GM21447 (cell line): ENCODE results near the gene SLC39A8.
"Not testable (repeated sequence)": the region's sequence is repeated elsewhere in the genome, so short reads cannot be mapped to it uniquely, and the experiment has no call there.

Experiments used
- ATAC-seq: cut with Tn5 transposase; IDR thresholded peaks from one replicate; pipeline ENCODE4 v1.9.1; 2021; ENCODE audit not compliant: unreplicated experiment

SLC39A8 gene

DNA sequence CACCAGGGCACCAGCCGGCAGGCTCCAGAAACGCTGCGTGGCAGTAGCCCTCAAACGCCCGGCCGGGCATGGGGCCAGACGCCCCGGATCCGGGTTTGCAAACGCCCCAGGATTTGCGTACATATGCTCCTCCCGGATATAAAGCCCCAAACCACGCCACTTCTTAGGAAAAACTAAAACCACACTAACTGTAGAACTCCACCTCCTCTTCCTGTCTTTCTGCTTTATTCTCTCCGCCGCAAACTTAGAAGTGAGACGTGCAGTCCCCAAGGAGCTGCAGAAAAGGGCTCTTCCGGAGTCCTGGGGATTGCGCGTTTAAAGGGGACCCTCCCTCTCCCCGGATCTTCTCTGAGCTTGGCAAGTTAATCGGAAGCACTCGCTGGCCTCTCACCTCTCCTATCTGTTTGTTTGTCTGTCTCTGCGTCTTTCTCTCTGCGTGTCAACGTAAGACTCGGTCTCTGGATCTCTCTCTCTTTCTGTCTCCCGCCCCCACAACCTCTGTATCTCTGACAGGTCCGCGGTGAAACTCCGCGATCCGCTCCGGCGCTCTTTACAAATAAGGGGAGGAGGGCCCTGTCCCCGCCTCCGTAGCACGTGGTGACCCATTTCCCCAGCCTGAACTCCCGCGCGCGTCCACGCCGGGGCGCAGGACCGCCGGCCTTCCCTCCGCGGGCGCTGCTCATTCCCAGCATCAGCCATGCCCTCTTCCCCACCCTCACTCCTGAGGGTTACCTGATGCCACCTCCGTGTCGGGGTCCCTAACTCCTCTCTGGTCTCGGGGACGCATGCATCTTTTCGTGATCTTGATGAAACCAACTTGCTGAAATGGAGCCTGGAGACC lies at the start of gene SLC39A8:
Gene SLC39A8, minus strand, starts transcription at position 529 of the 841 bp plus-strand sequence. CDS start 820 bp downstream, outside the sequence.
- ATAC-seq = peak; percentile 83

DNA sequence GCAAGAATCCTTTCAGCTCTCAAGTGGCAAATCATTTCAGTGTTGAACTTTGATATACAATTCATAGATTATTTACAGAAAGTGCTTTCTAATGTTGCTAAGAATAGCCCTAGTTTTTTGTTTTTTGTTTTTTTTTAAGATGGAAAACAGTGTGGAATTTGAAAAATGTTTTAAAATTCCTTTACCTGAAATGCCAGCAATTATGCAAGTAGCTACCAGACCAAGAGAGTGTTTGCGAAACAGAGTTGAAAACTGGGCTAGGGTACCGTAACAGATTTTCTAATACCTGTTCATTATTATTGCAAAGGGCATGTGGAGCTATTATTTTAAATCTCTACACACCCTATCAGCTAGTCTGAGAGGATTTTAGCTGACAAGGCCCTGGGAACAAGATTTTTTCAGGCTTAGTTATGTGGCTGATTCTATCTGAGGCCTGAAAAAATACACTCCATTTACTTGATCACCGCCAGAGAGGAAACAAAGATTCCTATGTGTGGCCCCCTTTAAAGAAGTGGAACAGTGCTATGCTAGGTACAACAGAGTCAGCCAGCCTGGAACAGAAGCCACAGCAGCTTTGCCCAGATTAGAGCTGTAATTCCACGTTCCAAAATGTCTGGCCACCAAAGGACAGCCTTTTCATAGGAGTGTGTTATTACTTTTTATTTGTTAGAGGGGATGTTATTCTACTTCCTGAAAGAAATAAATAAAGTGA lies 46.9 kb upstream of the SLC39A8 start:
- no peak for ATAC-seq

DNA sequence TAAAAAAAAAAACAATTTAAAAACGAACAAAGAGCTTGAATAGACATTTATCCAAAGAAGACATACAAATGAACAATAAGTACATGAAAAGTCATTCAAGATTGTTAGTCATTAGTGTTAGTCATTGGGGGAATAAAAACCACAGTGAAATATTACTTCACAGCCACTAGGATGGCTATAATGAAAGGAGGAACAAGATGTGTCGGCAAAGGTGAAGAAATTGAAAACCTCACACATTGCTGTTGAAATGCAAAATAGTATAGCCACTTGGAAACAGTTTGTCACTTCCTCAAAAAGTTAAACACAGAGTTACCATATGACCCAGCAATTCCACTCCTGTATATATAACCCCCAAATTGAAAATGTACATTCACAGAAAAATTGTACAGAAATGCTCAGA lies 45.2 kb upstream of the SLC39A8 start:
- peak; percentile 98 for ATAC-seq

DNA sequence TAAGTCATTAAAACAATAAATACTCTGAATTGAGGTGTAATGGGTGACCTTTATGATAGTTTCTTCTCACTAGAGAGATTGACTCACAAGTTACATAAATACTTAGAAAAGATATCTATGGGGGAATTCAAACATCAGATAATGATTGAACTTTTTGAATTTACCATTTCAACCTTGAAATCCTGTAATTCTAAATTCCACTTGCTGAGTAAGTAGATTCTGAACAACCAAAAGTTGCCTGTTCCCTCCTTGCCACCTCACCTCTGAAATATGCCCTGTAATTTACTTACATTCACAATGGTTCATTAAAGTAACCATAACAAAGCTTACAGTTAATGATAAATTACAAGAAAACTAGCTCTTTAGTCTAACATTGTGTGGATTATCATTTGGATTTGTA lies 43.3 kb upstream of the SLC39A8 start:
- ATAC-seq = no peak

DNA sequence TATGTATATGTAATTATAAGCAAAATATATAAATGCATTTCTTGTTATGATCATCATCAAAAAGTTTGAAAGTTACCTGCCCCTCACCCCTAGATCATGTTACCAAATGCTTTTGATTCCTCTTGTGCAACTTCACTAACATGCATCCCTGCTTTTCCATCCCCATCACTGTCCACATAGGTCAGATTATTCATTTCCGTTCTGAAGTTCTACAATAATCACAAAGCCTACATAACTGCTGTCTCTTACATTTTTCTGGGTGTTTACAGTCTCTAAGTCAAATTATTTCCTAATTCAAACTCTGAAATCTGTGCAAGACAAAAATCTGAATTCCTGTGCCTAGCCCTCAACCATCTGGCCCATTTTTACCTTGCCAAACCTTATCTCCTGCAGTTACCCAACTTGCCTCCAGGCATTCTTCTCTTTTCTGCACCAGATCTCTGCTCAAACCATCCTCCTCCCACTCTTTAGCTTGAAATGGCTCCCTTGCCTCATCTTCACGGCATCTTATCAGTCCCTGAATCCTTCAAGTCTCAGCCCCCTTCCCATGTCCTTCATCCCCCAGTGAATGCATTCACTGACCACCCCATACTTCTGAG lies 42.4 kb upstream of the SLC39A8 start:
- ATAC-seq = no peak

DNA sequence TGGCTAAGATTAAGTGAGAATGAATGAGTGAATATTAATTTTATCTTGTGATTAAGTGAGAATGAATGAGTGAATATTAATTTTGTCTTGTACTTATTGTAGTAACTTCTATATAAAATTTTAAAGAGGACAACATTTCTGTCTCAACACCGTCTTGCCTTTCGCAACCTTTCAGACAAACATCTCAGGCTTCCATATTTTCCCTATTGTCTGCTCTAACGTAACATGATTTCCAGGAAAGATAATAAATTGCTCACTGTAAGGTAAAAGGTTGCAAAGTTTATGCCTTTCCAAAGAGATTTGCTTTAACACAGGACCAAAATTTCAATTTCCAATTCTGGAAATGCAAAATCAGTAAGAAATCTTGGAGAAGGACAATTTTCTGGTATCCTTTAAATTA lies 41.7 kb upstream of the SLC39A8 start:
- ATAC-seq = no peak

DNA sequence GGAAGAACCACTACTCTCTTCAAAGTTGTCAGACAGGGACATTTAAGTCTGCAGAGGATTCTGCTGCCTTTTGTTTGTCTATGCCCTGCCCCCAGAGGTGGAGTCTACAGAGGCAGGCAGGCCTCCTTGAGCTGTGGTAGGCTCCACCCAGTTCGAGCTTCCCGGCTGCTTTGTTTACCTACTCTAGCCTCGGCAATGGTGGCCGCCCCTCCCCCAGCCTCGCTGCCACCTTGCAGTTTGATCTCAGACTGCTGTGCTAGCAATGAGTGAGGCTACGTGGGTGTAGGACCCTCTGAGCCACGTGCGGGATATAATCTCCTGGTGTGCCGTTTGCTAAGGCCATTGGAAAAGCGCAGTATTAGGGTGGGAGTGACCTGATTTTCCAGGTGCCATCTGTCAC lies 35.0 kb upstream of the SLC39A8 start:
- ATAC-seq = not testable (repeated sequence)

DNA sequence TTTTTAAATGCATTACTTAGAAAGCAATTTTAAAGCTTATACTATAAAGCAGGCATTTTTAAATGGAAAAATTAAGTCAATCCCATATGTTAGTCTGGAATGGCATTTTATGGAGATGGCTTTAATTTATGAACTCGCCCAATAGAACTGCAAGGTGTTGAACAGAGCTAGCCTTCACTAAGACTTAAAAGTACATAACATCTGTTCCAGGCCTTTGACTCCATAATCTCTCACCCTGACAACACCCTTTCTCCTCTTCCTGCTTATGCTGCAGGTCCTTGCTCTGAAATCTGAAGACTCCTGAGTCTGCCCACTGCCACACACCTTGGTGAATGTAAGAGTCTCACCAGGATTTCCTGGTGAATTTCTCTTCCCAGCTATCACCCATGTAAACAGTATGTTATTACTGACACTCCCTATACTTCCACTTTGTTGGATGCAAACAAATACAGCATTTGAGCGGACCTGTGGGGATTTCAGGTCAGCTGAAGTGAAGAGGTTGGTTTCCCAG lies 17.7 kb upstream of the SLC39A8 start:
- no peak for ATAC-seq

DNA sequence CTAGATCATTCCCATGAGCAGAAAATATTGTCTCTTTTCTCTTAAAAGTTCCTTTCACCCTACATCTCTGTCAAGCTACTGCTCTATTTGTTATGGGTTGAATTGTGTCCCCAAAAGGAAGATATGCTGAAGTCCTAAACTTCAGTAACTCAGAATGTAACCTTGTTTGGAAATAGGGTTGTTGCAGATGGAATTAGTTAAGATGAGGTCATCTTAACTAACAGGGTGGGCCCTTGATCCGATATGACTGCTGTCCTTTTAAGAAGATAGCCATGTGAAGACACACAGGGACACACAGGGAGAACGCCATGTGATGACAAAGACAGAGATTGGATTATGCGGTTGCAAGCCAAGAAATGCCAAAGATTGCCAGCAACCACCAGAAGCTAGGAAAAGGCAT lies 12.8 kb upstream of the SLC39A8 start:
- no peak for ATAC-seq

DNA sequence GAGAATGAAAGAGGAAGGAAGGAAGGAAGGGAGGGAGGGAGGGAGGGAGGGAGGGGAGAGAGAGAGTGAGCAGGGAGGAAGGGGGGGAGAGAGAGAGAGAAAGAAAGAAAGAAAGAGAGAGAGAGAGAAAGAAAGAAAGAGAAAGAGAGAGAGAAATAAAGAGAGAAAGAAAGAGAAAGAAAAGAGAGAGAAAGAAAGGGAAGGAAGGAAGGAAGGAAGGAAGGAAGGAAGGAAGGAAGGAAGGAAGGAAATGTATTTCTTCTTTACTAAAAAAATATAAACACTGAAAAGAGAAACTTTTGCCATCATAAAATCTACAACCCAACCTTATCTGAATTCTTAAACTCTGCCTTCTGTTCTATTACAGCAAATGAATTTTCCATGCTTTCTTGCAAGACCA lies 12.4 kb upstream of the SLC39A8 start:
- not testable (repeated sequence) for ATAC-seq

DNA sequence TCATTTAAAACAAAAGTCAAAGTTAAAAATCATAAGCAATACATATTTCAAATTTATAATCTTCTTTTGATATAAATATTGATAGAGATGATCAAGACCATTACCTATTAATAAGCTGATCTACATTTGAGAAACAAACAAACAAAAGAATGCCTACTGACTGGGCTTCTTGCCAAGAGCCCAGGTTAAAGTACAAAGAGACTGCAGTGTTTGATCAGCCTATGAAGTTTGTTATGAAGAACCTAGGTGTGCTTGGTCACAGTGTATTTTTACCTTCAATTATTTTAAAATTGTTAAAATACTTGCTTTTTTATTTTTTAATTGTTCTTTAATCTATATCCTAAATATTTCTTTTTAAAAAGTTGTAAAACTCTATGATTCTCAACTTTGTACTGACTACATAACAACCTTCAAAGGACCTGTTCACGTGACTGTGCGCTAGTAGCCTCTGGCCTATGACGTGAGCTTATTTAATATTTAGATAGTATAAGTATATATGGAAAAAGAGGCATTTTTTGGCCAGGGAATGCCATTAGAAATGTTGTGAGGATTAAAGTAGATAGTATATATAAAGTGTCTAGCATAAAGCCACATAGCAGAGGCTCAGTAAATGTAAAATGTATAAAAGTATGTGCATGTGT lies 11.4 kb upstream of the SLC39A8 start:
- ATAC-seq = no peak

DNA sequence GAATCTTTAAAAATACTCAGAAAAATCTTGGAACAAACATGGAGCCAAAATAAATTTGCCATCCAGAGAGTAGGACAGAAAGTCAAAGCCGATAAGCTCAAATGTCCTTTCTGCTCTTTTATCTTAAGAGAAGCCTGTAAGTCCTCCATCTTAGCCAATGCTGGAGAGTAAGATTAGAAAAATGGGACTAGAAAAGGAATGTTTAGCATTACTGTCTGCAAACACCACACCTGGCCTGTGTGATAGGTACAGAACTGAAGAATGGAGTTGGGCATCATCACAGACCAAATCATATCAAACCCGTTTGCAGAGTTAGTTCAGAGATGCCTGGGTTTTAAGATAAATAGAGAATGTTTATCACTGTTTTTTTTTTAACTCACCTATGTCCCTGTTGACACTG lies 10.5 kb upstream of the SLC39A8 start:
- ATAC-seq = no peak

DNA sequence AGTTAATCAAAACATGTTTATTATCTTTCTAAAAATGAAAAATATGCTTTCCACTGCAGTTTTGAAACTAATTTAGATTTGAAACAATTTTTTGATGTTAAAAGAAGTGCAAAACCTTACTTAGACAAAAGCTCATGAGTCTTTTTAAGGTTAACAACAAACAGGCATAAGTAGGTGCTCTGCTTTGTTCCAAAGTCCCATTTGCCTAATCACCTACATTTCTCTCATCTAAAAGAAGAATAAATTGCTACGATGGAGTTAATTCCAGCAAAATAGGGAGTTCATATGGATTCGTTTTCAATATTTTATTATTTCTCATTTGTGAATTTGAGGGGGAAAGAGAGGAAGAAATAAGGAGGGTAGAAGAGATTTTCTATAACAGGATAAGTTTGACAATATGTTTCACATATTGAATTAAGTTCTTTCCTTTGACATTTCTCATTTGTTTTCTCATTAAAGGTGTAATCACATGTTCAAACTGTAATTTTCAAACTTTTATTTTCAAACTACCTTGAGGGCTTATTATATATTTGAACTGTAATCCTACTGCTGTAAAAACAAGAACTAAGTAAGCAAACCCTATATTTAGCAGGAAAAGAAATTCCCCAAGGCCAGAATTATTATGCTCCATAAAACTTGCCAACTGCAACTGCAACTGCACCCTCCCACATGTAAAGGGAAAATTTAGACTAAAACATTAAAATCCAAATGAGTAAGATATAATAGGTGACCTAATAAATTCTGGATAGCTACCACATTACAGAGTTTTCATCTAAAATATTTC lies 9.6 kb upstream of the SLC39A8 start:
- no peak for ATAC-seq

DNA sequence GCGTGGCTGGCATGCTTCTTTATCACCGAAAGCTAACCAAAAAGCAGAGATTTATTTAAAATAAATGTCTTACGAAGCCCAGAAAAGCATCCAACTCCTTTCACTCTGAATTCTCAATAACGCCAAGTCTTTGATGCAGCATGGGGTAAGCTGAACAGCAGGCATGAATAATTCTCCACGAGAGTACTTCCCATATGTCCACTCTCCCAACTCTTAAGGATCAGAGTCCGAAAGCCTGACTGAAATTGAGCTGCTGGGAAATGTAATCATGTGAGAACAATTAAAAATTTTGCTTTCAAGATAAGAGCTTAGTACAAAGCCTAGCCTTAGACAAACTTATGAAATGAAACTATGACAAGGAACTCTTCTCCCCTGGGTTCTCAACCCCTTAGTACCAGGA lies 7.5 kb upstream of the SLC39A8 start:
- no peak for ATAC-seq

DNA sequence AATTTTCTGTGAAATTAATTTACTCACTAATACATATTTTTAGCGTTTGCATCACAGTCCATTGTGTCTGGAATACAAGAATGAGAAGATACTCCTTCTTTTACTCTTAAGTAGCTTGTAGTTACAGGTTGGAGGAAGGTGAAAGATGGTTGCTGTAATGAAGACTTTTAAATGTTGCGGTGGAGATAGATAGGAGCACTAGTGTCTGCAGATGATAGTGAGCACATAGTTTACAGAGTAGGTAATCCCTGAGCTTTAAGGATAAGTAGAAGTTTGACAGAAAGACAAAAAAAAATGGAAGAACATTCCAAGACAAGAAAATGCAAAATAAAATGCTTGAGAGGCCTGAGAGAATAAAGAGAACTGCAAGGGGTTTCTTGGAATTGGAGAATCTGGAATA lies 5.4 kb upstream of the SLC39A8 start:
- no peak for ATAC-seq

DNA sequence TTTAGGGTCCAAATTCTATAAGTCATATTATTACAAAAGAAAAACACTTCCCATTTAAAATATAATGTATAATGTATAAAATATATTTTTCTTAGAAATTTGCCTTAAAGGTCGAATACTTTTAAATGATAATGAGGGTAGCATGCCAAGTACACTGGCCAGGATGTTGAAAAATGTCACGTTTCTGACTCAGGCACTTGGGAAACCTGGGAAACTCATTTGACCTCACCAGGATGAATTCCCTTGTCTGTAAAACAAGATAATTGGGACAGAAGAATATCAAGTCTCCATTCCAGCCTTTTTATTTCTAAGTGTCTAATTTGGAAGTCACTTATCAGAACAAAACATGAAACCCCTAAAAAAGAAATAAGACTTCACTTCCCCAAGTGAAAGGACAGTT lies 3.4 kb upstream of the SLC39A8 start:
- no peak for ATAC-seq

DNA sequence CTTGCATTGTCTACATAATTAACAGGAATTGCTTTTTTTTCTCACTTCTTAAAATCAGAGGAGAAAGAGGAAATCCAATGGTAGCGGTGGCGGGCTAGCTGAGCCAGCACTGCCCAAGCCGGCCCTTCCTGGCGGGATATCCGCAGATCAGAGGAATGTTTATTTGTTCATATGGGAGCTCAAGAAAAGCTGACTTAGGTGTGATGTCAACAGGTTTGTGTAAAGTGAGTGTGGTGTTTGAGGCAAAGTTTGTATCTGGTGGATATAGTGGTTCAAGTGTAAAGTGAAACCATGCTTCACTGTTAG lies 466 bp upstream of the SLC39A8 start:
- ATAC-seq = no peak

DNA sequence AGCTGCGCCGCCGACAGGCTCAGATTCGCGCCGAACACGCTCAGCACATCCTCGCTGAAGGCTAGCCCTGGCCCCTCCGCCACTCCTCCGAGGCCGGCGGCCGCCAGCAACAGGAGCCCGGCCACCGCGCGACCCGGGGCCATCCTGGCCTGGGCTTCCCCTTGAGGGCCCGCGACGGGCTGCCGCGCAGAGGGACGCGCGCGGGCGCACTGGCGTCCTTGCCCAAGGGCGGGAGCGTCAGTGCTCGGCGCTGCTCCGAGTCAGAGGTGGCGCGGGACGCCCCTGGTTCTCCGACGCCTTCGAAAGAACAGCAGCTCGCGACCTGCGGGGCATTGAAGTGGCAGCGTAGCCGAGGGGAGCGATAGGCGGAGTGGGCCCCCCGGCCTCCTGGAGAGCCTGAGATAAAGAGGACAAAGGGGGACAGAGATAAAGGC lies 745 bp downstream of the SLC39A8 start:
- ATAC-seq = peak; percentile 33

DNA sequence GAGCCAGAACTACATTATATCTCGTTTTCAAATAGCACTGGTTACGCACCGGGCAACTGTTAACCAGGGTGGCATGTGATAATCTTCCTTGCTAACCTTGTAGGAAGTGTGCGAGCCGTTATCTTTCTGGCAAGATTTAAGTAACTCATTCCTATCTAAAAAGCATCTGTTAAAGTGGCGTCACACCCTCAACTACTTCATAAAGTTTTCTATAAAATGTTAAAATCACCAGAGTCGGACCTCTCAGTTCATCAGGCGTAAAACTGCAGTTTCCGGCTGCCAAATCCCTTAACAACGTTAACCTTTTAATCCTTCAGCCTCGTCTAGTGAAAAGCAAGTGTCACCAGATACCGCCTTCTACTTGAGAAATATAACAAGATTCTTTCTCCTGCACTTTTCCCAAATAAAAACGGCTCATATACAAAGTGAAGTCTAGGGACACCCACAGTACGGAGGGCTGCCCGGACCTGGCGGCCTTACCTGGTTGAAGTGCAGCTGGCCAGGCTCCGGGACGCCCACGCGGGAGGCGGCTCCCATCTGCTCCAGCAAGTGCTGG lies 1.2 kb downstream of the SLC39A8 start:
- ATAC-seq = peak; percentile 27

DNA sequence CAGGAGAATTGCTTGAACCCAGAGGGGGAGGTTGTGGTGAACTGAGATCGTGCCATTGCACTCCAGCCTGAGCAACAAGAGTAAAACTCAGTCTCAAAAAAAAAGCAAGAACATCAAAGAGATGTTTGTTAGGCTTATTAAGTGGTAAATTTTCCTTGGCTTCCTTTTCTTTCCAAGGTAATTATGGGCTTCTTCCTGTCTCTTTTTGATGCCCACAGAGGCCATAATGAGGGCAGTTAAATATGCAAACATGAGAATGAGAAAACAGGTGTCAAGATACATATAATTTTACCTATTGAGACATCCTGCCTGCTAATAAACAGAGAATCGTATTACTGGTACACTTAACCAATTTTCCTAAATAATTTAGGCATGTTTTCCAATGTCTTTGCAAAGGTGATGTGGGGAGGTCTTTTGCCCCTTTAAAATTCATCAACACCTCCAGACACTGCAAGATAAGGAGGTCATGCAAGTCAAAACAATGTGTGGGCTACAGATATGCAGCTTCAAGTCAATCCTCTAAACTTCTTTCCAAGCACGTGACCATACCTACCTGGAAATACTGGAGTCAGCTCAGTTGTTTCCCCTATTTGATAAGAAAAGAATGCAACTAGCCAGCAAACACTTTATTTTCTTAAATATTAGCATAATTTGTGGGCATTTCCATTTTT lies 2.7 kb downstream of the SLC39A8 start:
- no peak for ATAC-seq
